ENCODE results near the gene EFCAB12.

GRCh38 chr3:129404130-129404529, 24.3 kb downstream of the EFCAB12 start:
- TF ChIP-seq, protein P1, sequence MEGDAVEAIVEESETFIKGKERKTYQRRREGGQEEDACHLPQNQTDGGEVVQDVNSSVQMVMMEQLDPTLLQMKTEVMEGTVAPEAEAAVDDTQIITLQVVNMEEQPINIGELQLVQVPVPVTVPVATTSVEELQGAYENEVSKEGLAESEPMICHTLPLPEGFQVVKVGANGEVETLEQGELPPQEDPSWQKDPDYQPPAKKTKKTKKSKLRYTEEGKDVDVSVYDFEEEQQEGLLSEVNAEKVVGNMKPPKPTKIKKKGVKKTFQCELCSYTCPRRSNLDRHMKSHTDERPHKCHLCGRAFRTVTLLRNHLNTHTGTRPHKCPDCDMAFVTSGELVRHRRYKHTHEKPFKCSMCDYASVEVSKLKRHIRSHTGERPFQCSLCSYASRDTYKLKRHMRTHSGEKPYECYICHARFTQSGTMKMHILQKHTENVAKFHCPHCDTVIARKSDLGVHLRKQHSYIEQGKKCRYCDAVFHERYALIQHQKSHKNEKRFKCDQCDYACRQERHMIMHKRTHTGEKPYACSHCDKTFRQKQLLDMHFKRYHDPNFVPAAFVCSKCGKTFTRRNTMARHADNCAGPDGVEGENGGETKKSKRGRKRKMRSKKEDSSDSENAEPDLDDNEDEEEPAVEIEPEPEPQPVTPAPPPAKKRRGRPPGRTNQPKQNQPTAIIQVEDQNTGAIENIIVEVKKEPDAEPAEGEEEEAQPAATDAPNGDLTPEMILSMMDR (conservative IDR thresholded peaks at IDR 0.05), result no peak
- no peak for TF ChIP-seq ZFX (IDR thresholded peaks at IDR 0.05)

All from C4-2B (cell line).